Measurements from ENCODE around the gene TACC2.

TACC2 gene

GRCh38 chr10:122078965-122079795 is 90.2 kb downstream of the TACC2 start:
- no peak for TF ChIP-seq CTCF (conservative IDR thresholded peaks at IDR 0.05)
- no peak for TF ChIP-seq ZFX (IDR thresholded peaks at IDR 0.05)
- no peak overlapping the region for H3K27ac ChIP-seq

GRCh38 chr10:122082616-122083477 is 93.9 kb downstream of the TACC2 start:
- TF ChIP-seq CTCF (conservative IDR thresholded peaks at IDR 0.05), result no peak
- TF ChIP-seq ZFX (IDR thresholded peaks at IDR 0.05), result no peak
- no peak overlapping the region for H3K27ac ChIP-seq

GRCh38 chr10:122083478-122084025 is 94.6 kb downstream of the TACC2 start:
- H3K27ac ChIP-seq, result no peak overlapping the region
- TF ChIP-seq ZFX (IDR thresholded peaks at IDR 0.05) (no peak), CTCF (conservative IDR thresholded peaks at IDR 0.05) (no peak)

DNA sequence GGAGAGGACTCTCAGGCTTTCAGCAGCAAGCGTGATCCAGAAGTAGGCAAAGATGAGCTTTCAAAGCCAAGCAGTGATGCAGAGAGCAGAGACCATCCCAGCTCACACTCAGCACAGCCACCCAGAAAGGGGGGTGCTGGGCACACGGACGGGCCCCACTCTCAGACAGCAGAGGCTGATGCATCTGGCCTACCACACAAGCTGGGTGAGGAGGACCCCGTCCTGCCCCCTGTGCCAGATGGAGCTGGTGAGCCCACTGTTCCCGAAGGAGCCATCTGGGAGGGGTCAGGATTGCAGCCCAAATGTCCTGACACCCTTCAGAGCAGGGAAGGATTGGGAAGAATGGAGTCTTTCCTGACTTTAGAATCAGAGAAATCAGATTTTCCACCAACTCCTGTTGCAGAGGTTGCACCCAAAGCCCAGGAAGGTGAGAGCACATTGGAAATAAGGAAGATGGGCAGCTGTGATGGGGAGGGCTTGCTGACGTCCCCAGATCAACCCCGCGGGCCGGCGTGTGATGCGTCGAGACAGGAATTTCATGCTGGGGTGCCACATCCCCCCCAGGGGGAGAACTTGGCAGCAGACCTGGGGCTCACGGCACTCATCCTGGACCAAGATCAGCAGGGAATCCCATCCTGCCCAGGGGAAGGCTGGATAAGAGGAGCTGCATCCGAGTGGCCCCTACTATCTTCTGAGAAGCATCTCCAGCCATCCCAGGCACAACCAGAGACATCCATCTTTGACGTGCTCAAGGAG is 95.5 kb downstream of the TACC2 start:
- no peak overlapping the region for H3K27ac ChIP-seq
- TF ChIP-seq ZFX (IDR thresholded peaks at IDR 0.05), result no peak

DNA sequence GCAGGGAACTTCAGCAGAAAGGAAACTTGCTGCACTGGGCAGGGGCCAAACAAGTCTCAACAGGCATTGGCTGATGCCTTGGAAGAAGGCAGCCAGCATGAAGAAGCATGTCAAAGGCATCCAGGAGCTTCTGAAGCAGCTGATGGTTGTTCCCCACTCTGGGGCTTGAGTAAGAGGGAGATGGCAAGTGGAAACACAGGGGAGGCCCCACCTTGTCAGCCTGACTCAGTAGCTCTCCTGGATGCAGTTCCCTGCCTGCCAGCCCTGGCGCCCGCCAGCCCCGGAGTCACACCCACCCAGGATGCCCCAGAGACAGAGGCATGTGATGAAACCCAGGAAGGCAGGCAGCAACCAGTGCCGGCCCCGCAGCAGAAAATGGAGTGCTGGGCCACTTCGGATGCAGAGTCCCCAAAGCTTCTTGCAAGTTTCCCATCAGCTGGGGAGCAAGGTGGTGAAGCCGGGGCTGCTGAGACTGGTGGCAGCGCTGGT is 96.5 kb downstream of the TACC2 start:
- no peak for TF ChIP-seq CTCF (conservative IDR thresholded peaks at IDR 0.05)
- TF ChIP-seq ZFX (IDR thresholded peaks at IDR 0.05), result no peak
- no peak overlapping the region for H3K27ac ChIP-seq

GRCh38 chr10:122086416-122087240 is 97.7 kb downstream of the TACC2 start:
- no peak overlapping the region for H3K27ac ChIP-seq
- no peak for TF ChIP-seq ZFX (IDR thresholded peaks at IDR 0.05)
- TF ChIP-seq CTCF (conservative IDR thresholded peaks at IDR 0.05), result no peak
